ENCODE measurements around the gene FAM171A2.
A peak's percentile ranks its signal among the peaks of the same experiment; 100 is the strongest.
"Not testable (repeated sequence)": the region's sequence is repeated elsewhere in the genome, so short reads cannot be mapped to it uniquely, and the experiment has no call there.

The FAM171A2 gene

GRCh38 chr17:44347206-44348055, 16.2 kb downstream of the FAM171A2 start:
- DNase-seq (ENCODE audit: low read depth in 2 of 2): not testable (repeated sequence)

- no peak for DNase-seq (ENCODE audit: low read depth in 2 of 2)
Measured at GRCh38 chr17:44346064-44346844, 17.4 kb downstream of the FAM171A2 start.

DNA sequence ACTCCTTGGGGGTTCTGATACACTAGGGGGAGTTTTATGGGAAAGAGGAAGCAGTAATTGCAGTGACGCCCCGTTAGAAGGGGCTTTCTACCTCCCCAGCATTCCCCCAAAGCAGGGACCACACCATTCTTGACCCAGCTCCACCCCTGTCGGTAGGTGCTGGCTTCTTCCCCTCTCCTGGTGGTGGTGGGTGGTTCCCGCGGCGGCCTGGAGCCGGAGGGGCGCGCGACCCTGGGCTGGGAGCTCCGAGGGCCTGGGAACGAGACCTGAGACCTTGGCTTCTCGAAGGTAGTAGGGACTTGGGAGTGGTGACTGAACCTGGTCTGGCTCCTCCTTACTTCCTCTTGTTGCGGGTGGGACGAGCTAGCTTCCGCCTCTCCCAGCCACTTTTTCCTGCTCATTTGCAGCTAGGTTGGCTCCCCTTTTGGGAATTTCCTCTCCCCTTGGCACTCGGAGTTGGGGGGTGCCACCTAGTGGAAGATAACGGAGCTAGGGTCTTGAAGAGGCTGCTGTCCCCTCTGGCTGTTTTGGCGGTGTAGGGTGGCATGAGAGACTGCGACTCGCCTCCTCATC, 18.1 kb downstream of the FAM171A2 start:
- DNase-seq (ENCODE audit: low read depth in 2 of 2): no peak

DNA sequence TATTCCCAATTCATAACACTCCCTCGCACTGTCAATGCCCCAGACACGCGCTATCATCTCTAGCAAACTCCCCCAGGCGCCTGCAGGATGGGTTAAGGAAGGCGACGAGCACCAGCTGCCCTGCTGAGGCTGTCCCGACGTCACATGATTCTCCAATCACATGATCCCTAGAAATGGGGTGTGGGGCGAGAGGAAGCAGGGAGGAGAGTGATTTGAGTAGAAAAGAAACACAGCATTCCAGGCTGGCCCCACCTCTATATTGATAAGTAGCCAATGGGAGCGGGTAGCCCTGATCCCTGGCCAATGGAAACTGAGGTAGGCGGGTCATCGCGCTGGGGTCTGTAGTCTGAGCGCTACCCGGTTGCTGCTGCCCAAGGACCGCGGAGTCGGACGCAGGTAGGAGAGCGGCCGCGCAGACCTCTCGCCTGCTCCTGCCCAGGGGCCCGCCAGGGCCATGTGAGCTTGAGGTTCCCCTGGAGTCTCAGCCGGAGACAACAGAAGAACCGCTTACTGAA, 18.7 kb downstream of the FAM171A2 start, which contains the start of gene GRN:
GRN (plus strand) TSS at position 364 of the 515 bp plus-strand sequence. CDS start 3,863 bp downstream, outside the sequence.
- DNase-seq (ENCODE audit: low read depth in 2 of 2): peak; percentile 62 to 67

- no peak for DNase-seq (ENCODE audit: low read depth in 2 of 2)
Measured at GRCh38 chr17:44343510-44344209, 20.0 kb downstream of the FAM171A2 start.

- not testable (repeated sequence) for DNase-seq (ENCODE audit: low read depth in 2 of 2)
Measured at GRCh38 chr17:44340553-44340952, 23.1 kb downstream of the FAM171A2 start.

- no peak for DNase-seq (ENCODE audit: low read depth in 2 of 2)
Measured at GRCh38 chr17:44338702-44339101, 25.0 kb downstream of the FAM171A2 start.

DNA sequence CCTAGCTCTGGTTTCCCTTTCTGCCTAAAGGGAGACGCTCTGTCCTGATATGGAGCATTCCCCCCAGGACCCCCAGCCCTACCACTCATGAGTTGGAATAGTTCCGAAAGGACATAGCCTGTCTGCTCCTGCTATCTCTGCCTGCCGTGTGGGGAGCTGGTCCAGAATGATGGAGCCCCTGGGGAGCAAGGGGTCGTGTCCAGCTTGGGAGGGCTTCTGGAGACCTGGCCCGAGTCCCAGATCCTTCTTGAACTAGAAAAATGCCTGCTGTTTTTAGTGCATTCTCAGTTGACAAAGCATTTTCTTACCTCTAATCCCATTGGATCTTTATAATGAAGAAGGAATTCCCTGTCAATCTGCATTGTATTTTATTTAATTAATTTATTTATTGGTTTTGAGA, 27.7 kb downstream of the FAM171A2 start:
- DNase-seq (ENCODE audit: low read depth in 2 of 2): no peak

DNA sequence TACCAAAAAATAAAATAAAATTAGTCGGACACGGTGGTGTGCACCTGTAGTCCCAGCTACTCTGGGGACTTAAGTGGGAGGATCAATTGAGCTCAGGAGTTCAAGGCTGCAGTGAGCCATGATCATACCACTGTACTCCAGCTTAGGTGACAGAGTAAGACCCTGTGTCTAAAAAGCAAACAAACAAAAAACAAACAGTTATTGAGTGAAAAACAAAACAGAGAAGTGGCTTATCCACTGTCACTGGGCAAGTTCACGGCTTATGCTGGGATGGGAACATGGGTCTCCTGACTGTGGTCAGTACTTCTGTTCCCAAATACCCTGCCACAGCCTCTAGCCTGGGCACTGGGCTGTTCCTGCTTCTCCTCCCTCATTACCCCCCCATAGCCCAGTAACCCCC, 28.1 kb downstream of the FAM171A2 start:
- DNase-seq (ENCODE audit: low read depth in 2 of 2): no peak

DNA sequence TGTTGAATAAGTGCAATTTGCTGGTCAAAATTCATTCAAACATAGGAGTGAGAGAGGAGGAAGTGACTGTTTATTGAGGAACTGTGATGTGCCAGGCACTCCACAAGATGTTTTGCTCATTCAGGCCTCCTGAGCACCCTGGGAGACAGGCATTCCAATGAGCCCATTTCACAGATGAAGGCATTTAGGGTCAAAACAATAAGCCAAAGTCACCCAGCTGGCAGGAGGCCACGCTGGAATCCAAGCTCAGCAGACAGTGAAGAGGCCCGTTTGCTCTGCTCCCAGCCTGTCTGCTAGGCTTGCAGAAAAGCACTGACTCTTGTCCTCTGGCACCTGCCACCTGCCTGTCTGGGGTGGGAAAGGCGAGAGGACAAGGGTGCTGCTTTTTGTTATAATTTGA, 28.9 kb downstream of the FAM171A2 start:
- no peak for DNase-seq (ENCODE audit: low read depth in 2 of 2)

DNA sequence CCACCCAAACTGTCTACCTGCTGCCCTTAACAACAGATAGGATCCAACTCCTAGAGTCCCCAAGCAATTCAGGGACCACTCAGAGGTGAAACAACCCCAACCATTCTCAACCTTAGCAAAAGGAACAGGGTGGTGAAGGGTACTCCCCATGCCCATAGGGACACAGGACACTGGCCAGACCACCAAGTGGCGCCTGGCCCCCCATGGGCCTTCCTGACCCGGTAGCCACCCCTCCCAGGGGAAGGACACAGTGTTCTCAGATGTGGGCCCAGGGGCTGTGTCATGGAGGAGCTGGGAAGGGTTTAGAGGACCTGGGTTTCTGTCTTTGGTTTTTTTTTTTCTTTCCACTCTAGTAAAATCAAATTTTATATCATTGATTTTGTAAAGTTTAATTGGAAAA, 29.3 kb downstream of the FAM171A2 start:
- no peak for DNase-seq (ENCODE audit: low read depth in 2 of 2)

- DNase-seq (ENCODE audit: low read depth in 2 of 2): no peak
Measured at GRCh38 chr17:44333371-44333770, 30.3 kb downstream of the FAM171A2 start.

GRCh38 chr17:44331249-44331760, 32.3 kb downstream of the FAM171A2 start:
- DNase-seq (ENCODE audit: low read depth in 2 of 2): peak; percentile 30 to 39

GRCh38 chr17:44330263-44330662, 33.4 kb downstream of the FAM171A2 start:
- DNase-seq (ENCODE audit: low read depth in 2 of 2): not testable (repeated sequence)

DNA sequence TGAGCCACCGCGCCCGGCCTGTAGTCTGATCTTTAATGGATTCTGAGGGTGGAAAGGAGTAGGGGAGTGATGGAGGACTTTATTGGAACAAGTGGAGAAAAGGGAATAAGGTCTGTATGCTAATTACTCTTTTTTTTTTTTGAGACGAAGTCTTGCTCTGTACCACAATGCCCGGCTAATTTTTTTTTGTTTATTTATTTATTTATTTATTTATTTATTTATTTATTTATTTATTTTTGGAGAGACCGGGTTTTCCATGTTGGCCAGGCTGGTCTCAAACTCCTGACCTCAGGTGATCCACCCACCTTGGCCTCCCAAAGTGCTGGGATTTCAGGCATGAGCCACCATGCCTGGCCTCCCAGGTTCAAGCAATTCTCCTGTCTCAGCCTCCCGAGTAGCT, 34.1 kb downstream of the FAM171A2 start:
- DNase-seq (ENCODE audit: low read depth in 2 of 2): not testable (repeated sequence)

- no peak for DNase-seq (ENCODE audit: low read depth in 2 of 2)
Measured at GRCh38 chr17:44327715-44328449, 35.8 kb downstream of the FAM171A2 start.

- peak; percentile 81 to 86 for DNase-seq (ENCODE audit: low read depth in 2 of 2)
Measured at GRCh38 chr17:44326861-44327444, 36.7 kb downstream of the FAM171A2 start.

DNA sequence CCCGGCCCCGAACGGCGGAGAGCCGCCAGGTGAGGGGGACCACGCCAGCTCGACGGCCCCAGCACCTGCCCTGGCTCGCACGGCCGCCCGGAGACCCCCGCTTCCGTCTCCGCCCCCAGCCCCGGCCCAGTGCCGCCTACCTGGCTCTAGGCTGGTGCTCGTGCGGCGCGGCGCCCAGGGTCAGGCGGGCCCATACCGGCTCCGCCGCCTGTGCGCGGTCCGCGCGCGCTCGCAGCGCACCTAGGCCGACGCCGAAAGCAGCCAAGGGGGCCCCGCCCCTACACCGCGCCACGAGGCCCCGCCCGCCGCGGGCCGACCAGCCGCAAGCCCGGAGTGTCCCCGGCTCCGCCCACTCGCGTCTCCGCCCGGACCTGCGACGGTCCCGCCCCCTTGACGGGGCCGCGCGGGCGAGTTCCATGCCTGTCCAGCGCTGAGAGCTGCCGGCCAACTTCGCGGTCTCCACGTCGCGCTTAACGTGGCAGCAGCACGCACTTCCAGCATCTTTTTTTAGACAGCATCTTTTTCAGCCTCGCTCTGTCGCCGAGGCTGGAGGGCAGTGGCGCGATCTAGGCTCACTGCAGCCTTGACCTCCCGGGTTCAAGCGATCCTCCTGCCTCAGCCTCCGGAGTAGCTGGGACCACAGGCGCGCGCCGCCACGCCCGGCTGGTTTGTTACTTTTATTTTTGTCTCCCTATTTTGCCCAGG, 38.9 kb downstream of the FAM171A2 start, which contains the start of gene SLC25A39:
SLC25A39 (minus strand) TSS at position 253 of the 705 bp plus-strand sequence. CDS start 1,261 bp downstream, outside the sequence.
- DNase-seq (ENCODE audit: low read depth in 2 of 2): peak; percentile 91 to 92

- no peak for DNase-seq (ENCODE audit: low read depth in 2 of 2)
Measured at GRCh38 chr17:44324092-44324570, 39.5 kb downstream of the FAM171A2 start.

Data from stimulated activated CD4-positive, alpha-beta T cell treated with anti-CD3 and anti-CD28 coated beads, Interleukin-1b, Interleukin-23, amount 100 ng/mL, for 1 hour (primary cell).